Coronary artery (tissue), 2 donors: Measurements from ENCODE around the gene TBX1.

ENCODE experiments used
- DNase-seq: peaks from one replicate; pipeline ENCODE4 v3.0.0-alpha.2; 2017; ENCODE audit warnings: low spot score
- H3K27ac ChIP-seq, 2 donors: fragments of 200-600 bp; sonication (generic); one replicate each; pipeline ENCODE4 v1.5.1; 2016 to 2019
- H3K4me3 ChIP-seq: fragments of 200-600 bp; sonication (generic); 2 replicates; pipeline ENCODE4 v1.5.1; 2016; ENCODE audit warnings: mild to moderate bottlenecking, moderate library complexity
- TF ChIP-seq, protein P1 (sequence below): fragments of 200-600 bp; sonication (generic); IDR thresholded peaks from one replicate; pipeline ENCODE4 v1.5.1; 2019; ENCODE audit warnings: antibody characterized with exemption

Gene TBX1

DNA sequence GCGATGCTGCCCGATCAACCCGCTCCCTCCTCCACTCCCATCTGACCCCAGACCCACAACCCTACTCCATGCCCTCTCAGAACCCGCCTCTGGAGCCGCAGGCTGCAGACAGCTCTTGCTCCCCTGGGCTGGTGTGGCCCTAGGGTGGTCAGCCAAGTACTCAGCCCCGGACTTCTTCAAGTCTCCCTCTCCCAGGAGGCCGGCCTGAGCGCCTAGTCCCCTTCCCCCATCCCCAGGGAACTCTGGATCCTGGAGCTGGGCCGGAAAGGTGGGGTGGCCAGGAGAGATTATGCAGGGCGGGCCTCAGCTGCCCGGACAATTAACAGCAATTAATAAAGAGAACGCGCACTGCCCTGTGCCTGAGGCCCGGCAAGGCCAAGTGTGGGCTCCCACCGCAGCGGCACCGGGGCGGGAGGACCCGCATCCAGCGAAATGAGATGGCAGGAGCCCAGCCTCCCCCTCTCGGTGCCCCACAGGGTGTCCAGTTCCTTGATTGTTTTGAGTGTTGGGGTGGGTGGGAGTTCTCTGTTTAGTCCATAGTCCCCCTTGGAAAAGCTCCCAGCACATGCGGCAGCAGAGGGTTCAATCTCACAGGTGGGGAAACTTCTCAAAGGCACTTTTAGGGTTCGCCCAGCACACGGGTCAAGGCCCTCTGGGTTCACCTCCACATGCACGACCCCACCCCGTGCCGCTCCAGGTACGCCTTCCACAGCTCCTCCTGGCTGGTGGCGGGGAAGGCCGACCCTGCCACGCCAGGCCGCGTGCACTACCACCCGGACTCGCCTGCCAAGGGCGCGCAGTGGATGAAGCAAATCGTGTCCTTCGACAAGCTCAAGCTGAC lies 3.1 kb downstream of the TBX1 start:
- no peak overlapping the region for H3K4me3 ChIP-seq
- DNase-seq = no peak

DNA sequence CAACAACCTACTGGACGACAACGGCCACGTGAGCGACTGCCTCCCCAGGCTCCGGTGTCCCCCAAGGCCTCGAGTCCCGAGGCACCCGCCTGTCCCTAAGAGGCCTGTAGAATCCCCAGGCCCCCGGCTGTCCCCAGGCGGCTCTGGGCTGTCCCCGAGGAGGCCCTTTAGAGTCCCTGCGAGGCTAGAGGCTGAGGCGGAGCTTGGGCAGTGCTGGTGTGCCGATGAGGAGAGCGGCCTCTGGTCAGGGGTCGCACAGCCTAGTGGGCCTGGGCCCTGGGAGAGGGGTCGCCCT lies 3.7 kb downstream of the TBX1 start:
- Histone ChIP-seq H3K4me3 (no peak overlapping the region), H3K27ac (no peak overlapping the region)
- DNase-seq = no peak
- TF ChIP-seq, protein P1, sequence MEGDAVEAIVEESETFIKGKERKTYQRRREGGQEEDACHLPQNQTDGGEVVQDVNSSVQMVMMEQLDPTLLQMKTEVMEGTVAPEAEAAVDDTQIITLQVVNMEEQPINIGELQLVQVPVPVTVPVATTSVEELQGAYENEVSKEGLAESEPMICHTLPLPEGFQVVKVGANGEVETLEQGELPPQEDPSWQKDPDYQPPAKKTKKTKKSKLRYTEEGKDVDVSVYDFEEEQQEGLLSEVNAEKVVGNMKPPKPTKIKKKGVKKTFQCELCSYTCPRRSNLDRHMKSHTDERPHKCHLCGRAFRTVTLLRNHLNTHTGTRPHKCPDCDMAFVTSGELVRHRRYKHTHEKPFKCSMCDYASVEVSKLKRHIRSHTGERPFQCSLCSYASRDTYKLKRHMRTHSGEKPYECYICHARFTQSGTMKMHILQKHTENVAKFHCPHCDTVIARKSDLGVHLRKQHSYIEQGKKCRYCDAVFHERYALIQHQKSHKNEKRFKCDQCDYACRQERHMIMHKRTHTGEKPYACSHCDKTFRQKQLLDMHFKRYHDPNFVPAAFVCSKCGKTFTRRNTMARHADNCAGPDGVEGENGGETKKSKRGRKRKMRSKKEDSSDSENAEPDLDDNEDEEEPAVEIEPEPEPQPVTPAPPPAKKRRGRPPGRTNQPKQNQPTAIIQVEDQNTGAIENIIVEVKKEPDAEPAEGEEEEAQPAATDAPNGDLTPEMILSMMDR = no peak

More for the DNA sequence above, 3.1 kb downstream of the TBX1 start:
- TF ChIP-seq, protein P1 = no peak
- H3K27ac ChIP-seq = no peak overlapping the region

- TF ChIP-seq, protein P1 = no peak
- H3K4me3 ChIP-seq = no peak overlapping the region
- H3K27ac ChIP-seq = no peak overlapping the region
- DNase-seq = no peak
Measured at GRCh38 chr22:19764636-19765476, 4.3 kb downstream of the TBX1 start.

- Histone ChIP-seq H3K27ac (peak overlapping the region in 1 of 2 donors; percentile 37), H3K4me3 (peak overlapping the region; percentile 66)
- TF ChIP-seq, protein P1 = no peak
- no peak for DNase-seq
Measured at GRCh38 chr22:19765477-19766239, 5.1 kb downstream of the TBX1 start.

- H3K4me3 ChIP-seq = peak overlapping the region; percentile 66
- H3K27ac ChIP-seq = peak overlapping the region in 1 of 2 donors; percentile 37
- DNase-seq = no peak
- TF ChIP-seq, protein P1 = no peak
Measured at GRCh38 chr22:19766240-19766510, 5.6 kb downstream of the TBX1 start.

GRCh38 chr22:19766511-19767426 lies 6.2 kb downstream of the TBX1 start:
- Histone ChIP-seq H3K27ac (peak overlapping the region in 1 of 2 donors; percentile 42), H3K4me3 (peak overlapping the region; percentile 66)
- DNase-seq = no peak
- TF ChIP-seq, protein P1 = no peak
